Measurements from ENCODE around the gene HOXB1. TPM values are rescaled to one million over a fixed set of nuclear protein-coding genes. Genes with fewer than 3 reads are reported as not detected.

HOXB1 gene
- total RNA-seq, 1 experiment from 2014 or later: not detected

DNA sequence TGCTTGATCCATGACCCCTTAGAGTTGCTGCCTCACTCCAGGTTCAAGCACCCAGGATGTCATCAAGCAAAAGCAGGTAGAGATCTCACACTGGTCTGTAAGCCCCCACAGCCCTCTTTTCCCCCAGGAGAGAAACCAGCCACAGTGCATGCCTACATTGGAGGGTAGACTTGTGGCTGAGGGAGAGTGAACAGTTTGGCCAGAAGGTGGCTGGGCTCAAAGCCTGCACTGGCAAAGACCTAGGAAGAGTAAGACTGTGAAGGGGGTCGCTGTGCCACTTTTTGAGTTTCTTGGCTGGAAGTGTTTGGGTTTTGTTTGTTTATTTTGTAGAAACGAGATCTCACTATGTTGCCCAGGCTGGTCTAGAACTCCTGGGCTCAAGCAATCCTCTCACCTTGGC, 28.5 kb downstream of the HOXB1 start:
- no peak overlapping the region for H3K4me3 Mint-ChIP-seq (ENCODE audit: unreplicated experiment)
- CTCF ChIA-PET: no interaction called here
- H3K36me3 Mint-ChIP-seq (ENCODE audit: insufficient read depth, unreplicated experiment): no peaks in the 10 kb centered on the region
- no TSS peak for BruUV-seq (replicated peaks)
- TF ChIP-seq CTCF (IDR thresholded peaks at IDR 0.05; ENCODE audit: unreplicated experiment): no peak
- H3K4me1 Mint-ChIP-seq (ENCODE audit: insufficient read depth, unreplicated experiment): no peaks in the 10 kb centered on the region
- DNase-seq (ENCODE audit: unreplicated experiment): no peak
- POLR2A ChIA-PET: no interaction called here
- no peak overlapping the region for H3K27ac Mint-ChIP-seq (ENCODE audit: low read depth, unreplicated experiment)
- H3K27me3 Mint-ChIP-seq (ENCODE audit: insufficient read depth, unreplicated experiment): no peaks in the 10 kb centered on the region
- intact Hi-C loops (cut with micrococcal nuclease): no loop called here
- no peaks in the 10 kb centered on the region for H3K9me3 Mint-ChIP-seq (ENCODE audit: unreplicated experiment)

DNA sequence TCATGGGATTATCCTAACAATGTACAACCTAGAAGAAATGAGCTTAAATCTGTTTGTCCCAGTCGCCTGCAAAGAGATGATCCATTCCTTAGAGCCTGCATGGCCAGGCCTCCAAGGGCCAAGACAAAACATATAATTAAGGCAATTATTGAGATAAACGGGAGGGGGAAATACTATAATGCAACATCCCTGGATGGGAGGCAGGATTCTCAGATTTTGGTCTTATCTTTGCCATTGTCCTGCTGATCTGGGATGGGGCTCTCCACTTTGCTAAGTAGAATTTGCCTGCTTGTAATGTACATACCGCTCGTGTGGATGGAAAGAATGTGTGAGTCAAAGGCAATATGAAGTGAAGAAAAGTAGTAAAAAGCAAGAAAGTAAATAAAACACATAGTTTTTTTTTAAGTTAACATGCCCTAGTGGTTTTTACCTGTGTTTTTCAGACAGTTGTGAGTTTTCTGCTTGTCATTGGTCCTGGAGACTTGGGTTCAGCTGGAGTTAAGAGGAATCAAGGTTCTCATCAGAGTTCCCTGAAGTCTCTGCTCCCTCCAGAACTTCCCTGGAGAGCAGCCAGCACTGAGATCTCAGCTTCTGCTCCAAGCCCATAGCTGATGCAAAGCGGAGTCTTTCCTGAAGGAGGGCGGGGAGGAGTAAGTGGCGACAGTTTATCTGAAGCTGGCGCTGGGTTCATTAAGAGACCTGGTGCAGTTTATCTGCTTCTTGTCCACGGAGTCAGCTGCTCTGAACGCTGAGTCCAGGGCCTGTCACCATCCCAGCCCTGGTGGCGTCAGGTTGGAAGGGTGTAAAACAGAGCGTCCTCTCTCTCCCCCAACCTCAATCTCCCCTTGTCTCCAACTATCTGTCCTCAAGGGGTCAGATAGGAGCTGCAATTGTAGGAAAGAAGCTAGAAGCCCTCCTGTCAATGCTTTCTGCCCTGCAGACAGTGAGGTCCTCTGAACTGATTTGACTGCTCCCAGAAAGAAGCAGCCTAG, 30.1 kb downstream of the HOXB1 start:
- Mint-ChIP-seq H3K27me3 (ENCODE audit: insufficient read depth, unreplicated experiment) (no peaks in the 10 kb centered on the region), H3K4me3 (ENCODE audit: unreplicated experiment) (no peak overlapping the region), H3K27ac (ENCODE audit: low read depth, unreplicated experiment) (no peak overlapping the region), H3K36me3 (ENCODE audit: insufficient read depth, unreplicated experiment) (no peaks in the 10 kb centered on the region), H3K4me1 (ENCODE audit: insufficient read depth, unreplicated experiment) (no peaks in the 10 kb centered on the region), H3K9me3 (ENCODE audit: unreplicated experiment) (no peaks in the 10 kb centered on the region)
- intact Hi-C loops (cut with micrococcal nuclease): no loop called here
- ChIA-PET CTCF (interaction anchor here (0.5 to 1.8 kb wide), 4 partner anchors 8 to 193 kb away, joined by 3 to 5 read pairs (median 3); partner anchors contain the start of gene HOXB5), POLR2A (no interaction called here)
- BruUV-seq (replicated peaks): no TSS peak
- TF ChIP-seq CTCF (IDR thresholded peaks at IDR 0.05; ENCODE audit: unreplicated experiment): no peak
- no peak for DNase-seq (ENCODE audit: unreplicated experiment)

DNA sequence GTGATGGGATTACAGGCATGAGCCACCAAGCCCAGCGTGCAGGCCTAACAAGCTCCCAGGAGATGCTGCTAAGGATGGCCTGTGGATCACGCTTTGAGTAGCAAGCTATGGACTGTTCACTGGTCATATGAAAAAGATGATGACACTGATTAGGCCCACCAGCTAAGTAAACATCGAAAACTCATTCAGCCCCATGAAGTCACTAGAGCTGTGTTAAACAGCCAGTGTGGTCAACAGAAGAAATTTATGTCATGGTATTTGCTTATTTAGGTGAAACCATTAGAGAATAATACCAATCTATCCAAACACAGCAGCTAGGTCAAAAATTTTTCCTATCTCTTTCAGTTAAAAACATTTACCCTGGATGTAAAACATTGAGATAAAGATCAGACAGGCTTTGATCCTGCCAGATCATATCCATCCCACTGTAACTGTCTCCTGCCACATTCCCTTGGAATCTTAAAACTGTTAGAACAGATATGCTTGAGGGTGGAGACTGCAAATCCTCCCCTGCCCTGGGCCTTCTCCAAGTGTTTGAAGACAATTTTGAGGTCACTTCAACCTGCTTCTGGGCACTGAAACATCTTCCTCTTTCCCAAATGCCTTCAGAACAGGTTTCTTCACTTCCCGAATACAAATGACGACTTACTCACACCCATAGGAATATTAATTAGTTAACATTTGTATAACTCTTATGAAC, 30.9 kb downstream of the HOXB1 start:
- no peak overlapping the region for H3K27ac Mint-ChIP-seq (ENCODE audit: low read depth, unreplicated experiment)
- no peaks in the 10 kb centered on the region for H3K36me3 Mint-ChIP-seq (ENCODE audit: insufficient read depth, unreplicated experiment)
- TF ChIP-seq CTCF (IDR thresholded peaks at IDR 0.05; ENCODE audit: unreplicated experiment): no peak
- CTCF ChIA-PET: interaction anchor here (0.6 to 1.8 kb wide), 4 partner anchors 94 to 386 kb away, joined by 3 to 5 read pairs (median 3); partner anchors contain the start of gene HOXB5
- no peaks in the 10 kb centered on the region for H3K9me3 Mint-ChIP-seq (ENCODE audit: unreplicated experiment)
- no peaks in the 10 kb centered on the region for H3K27me3 Mint-ChIP-seq (ENCODE audit: insufficient read depth, unreplicated experiment)
- POLR2A ChIA-PET: no interaction called here
- H3K4me1 Mint-ChIP-seq (ENCODE audit: insufficient read depth, unreplicated experiment): peaks cover under 1% of the 10 kb centered on the region
- no peak overlapping the region for H3K4me3 Mint-ChIP-seq (ENCODE audit: unreplicated experiment)
- intact Hi-C loops (cut with micrococcal nuclease): no loop called here
- BruUV-seq (replicated peaks): no TSS peak
- DNase-seq (ENCODE audit: unreplicated experiment): no peak

GRCh38 chr17:48499248-48499647, 31.6 kb downstream of the HOXB1 start:
- Mint-ChIP-seq H3K4me1 (ENCODE audit: insufficient read depth, unreplicated experiment) (peaks cover 6% of the 10 kb centered on the region), H3K4me3 (ENCODE audit: unreplicated experiment) (no peak overlapping the region), H3K27ac (ENCODE audit: low read depth, unreplicated experiment) (no peak overlapping the region), H3K27me3 (ENCODE audit: insufficient read depth, unreplicated experiment) (no peaks in the 10 kb centered on the region), H3K9me3 (ENCODE audit: unreplicated experiment) (no peaks in the 10 kb centered on the region), H3K36me3 (ENCODE audit: insufficient read depth, unreplicated experiment) (no peaks in the 10 kb centered on the region)
- BruUV-seq (replicated peaks): no TSS peak
- TF ChIP-seq CTCF (IDR thresholded peaks at IDR 0.05; ENCODE audit: unreplicated experiment): no peak
- intact Hi-C loops (cut with micrococcal nuclease): no loop called here
- no peak for DNase-seq (ENCODE audit: unreplicated experiment)
- ChIA-PET CTCF (interaction anchor here (0.6 to 1.8 kb wide), 5 partner anchors 24 to 604 kb away, joined by 3 to 5 read pairs (median 3); partner anchors contain the start of gene HOXB5), POLR2A (no interaction called here)

All from MCF 10A (cell line).